SK-N-SH treated with all-trans-retinoic acid at 6 μM for 48 hours (cell line): Measurements from ENCODE around the gene ADARB2.

Experiments used
- ARNTL ChIP-seq: fragments of 450-650 bp; formaldehyde crosslinking; IDR thresholded peaks from 2 replicates; pipeline ENCODE4 v1.5.0; 2020; ENCODE audit warnings: low read depth, mild to moderate bottlenecking, moderate library complexity, borderline replicate concordance
- ZC3H10 ChIP-seq: fragments of 250-450 bp; sonication (Bioruptor Pico); IDR thresholded peaks from 2 replicates; pipeline ENCODE4 v1.5.1; 2021; ENCODE audit warnings: mild to moderate bottlenecking, moderate library complexity

DNA sequence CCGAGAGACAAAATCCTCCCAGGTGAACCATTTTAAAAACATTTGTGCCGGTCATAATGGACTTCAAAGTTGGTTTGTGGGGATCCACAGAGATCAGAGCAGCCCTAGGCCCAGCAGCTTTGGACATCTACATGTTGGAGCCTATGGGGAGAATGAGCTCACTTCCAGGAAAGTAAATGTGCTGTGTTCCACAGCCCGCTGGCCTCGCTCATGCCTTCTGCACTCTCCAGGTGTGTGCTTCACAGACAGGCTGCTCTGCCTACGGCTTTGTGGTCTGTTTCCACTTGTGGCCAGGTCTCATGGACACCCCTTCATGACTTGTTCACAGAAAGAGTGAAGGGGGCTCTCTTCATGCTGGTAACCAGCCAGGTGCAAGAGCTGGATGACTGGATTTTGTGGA is 141.6 kb downstream of the ADARB2 start:
- TF ChIP-seq ARNTL (CRISPR knock-in tag) (no peak), ZC3H10 (CRISPR knock-in tag) (no peak)
